Superior temporal gyrus (tissue), 1 donor: Measurements from ENCODE around the gene ARHGEF5.

ENCODE experiments used
- DNase-seq: peaks from one replicate; pipeline ENCODE4 v3.0.0-alpha.2; 2016; ENCODE audit errors: extremely low spot score

Gene ARHGEF5

DNA sequence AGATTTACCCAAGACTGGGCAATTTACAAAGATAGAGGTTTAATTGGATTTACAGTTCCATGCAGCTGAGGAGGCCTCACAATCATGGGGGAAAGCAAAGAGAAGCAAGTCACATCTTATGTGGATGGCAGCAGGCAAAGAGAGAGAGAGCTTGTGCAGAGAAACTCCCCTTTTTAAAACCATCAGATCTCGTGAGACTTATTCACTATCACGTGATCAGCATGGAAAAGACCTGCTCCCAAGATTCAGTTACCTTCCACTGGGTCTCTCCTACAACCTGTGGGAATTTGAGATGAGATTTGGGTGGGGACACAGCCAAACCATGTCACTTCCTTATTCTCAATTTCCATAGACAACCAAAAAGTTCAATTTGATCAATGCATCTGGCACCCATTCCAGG lies 73.2 kb downstream of the ARHGEF5 start:
- no peak for DNase-seq
